Liver (tissue), 3 donors: ENCODE data around the gene PTPN14.

ENCODE experiments used
- GABPA ChIP-seq, 2 donors: IDR thresholded peaks in 1 of 2; conservative IDR thresholded peaks in 1 of 2; 2 replicates each; pipeline ENCODE4 v1.6.1; 2016; ENCODE audit warnings: antibody characterized with exemption in 2 of 2, mild to moderate bottlenecking in 1 of 2, moderate library complexity in 1 of 2
- HNF4G ChIP-seq: IDR thresholded peaks from 2 replicates; pipeline ENCODE4 v1.6.1; 2016; ENCODE audit warnings: antibody characterized with exemption
- JUND ChIP-seq, 2 donors: IDR thresholded peaks; 2 replicates each; pipeline ENCODE4 v1.6.1; 2016; ENCODE audit warnings: antibody characterized with exemption in 2 of 2
- RXRA ChIP-seq, 2 donors: IDR thresholded peaks; 2 replicates each; pipeline ENCODE4 v1.6.1; 2017 to 2018; ENCODE audit warnings: antibody characterized with exemption in 2 of 2, mild to moderate bottlenecking in 1 of 2
- TAF1 ChIP-seq: conservative IDR thresholded peaks from 2 replicates; pipeline ENCODE4 v1.6.1; 2016; ENCODE audit warnings: antibody characterized with exemption, mild to moderate bottlenecking
- TF ChIP-seq, protein P1 (sequence below): fragments of 150-350 bp; IDR thresholded peaks from 2 replicates; pipeline ENCODE4 v1.5.1; 2017; ENCODE audit warnings: improper control_type of control experiment, low read depth, low read length; ENCODE audit not compliant: missing input control
- donor health status: healthy.
- donor health status: healthy.

DNA sequence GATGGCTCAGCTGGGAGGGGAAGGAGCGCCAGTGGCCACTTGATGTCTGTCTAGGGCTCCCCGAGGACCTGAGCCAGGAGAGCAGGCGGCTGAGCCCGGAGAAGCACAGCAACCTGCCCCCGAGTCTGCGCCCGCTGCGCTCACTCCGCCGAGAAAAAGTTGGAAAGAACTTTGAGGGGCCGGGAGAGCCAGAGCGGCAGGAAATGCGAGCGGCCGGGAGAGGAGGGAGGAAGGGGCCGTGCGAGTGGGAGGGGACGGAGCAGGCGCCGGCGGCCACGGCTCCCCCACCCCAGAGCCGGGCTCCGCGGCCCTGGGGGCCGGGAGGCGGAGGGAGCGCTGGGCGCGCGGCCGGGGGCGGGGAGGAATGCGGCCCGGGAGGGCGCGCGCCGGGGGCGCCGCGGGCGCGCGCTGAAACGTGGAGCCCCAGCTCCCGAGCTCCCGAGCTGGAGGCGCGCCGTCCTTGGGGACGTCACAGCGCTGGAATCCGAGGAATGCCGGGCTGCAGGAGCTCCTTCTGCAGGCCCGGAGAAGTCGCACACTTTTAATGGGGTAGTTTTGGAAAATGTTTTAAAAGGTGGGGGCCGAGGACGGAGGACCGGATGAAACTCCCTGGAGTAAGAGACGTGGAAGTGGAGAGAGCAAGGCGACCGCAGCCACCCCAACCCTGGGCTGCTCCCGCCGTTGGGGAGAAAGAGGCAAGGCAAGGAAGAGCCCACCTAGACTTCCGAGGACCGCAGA is at the start of gene PTPN14:
- TF ChIP-seq, protein P1, sequence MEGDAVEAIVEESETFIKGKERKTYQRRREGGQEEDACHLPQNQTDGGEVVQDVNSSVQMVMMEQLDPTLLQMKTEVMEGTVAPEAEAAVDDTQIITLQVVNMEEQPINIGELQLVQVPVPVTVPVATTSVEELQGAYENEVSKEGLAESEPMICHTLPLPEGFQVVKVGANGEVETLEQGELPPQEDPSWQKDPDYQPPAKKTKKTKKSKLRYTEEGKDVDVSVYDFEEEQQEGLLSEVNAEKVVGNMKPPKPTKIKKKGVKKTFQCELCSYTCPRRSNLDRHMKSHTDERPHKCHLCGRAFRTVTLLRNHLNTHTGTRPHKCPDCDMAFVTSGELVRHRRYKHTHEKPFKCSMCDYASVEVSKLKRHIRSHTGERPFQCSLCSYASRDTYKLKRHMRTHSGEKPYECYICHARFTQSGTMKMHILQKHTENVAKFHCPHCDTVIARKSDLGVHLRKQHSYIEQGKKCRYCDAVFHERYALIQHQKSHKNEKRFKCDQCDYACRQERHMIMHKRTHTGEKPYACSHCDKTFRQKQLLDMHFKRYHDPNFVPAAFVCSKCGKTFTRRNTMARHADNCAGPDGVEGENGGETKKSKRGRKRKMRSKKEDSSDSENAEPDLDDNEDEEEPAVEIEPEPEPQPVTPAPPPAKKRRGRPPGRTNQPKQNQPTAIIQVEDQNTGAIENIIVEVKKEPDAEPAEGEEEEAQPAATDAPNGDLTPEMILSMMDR: peak; percentile 12
- no peak for TF ChIP-seq JUND (IDR thresholded peaks at IDR 0.05)
- TF ChIP-seq RXRA (IDR thresholded peaks at IDR 0.05): no peak
- TF ChIP-seq GABPA (IDR thresholded peaks at IDR 0.05 in 1 of 2, conservative IDR thresholded peaks at IDR 0.05 in 1 of 2): no peak
- no peak for TF ChIP-seq TAF1
- no peak for TF ChIP-seq HNF4G
